ENCODE results near the gene CENPO. TPM values are rescaled to one million over a fixed set of nuclear protein-coding genes. Genes with fewer than 3 reads are reported as not detected.

Gene CENPO
- total and polyA plus RNA-seq, 7 experiments from 2014 or later, result 1.8 to 36.6 (median 5.8) TPM

- ATAC-seq (no peak), DNase-seq (no peak)
- Histone ChIP-seq H3K27me3 (ENCODE audit: control insufficient read depth in 2 of 2, insufficient read depth in 2 of 2, low read length in 2 of 2) (no peaks in the 10 kb centered on the region), H3K36me3 (ENCODE audit: control insufficient read depth in 2 of 3, insufficient read depth in 3 of 3, low read length in 3 of 3) (no peaks in the 10 kb centered on the region), H3K9me3 (ENCODE audit: control insufficient read depth in 2 of 3, low read length in 3 of 3) (no peaks in the 10 kb centered on the region), H3K27ac (ENCODE audit: low read depth, low read length) (no peak overlapping the region), H3K4me3 (ENCODE audit: low read length) (no peak overlapping the region), H3K4me1 (ENCODE audit: control insufficient read depth in 2 of 2, insufficient read depth in 2 of 2, low read length in 2 of 2) (no peaks in the 10 kb centered on the region)
- H3K4me3 Mint-ChIP-seq, result no peak overlapping the region
- H3K4me1 Mint-ChIP-seq, result peaks cover 0 to 7% (median 0%) of the 10 kb centered on the region in 7 donors
- peaks cover 0 to 10% (median 2%) of the 10 kb centered on the region in 5 donors for H3K36me3 Mint-ChIP-seq
- peaks cover 0 to 1% (median 0%) of the 10 kb centered on the region in 11 donors for H3K9me3 Mint-ChIP-seq
- CTCF ChIA-PET, result no interaction called here
- intact Hi-C loops (cut with micrococcal nuclease), result no loop called here
- H3K27me3 Mint-ChIP-seq, result no peaks in the 10 kb centered on the region
- POLR2A ChIA-PET, result interaction anchor here (0.6 kb wide), 1 partner anchor 1375 kb away, joined by 6 read pairs; no protein-coding TSS in a partner anchor
- H3K27ac Mint-ChIP-seq, result no peak overlapping the region
Measured at GRCh38 chr2:24859968-24860600, 66.9 kb downstream of the CENPO start.

GRCh38 chr2:24860631-24861030 is 67.4 kb downstream of the CENPO start:
- Histone ChIP-seq H3K9me3 (ENCODE audit: control insufficient read depth in 2 of 3, low read length in 3 of 3) (no peaks in the 10 kb centered on the region), H3K4me1 (ENCODE audit: control insufficient read depth in 2 of 2, insufficient read depth in 2 of 2, low read length in 2 of 2) (no peaks in the 10 kb centered on the region), H3K27me3 (ENCODE audit: control insufficient read depth in 2 of 2, insufficient read depth in 2 of 2, low read length in 2 of 2) (no peaks in the 10 kb centered on the region), H3K27ac (ENCODE audit: low read depth, low read length) (no peak overlapping the region), H3K4me3 (ENCODE audit: low read length) (no peak overlapping the region), H3K36me3 (ENCODE audit: control insufficient read depth in 2 of 3, insufficient read depth in 3 of 3, low read length in 3 of 3) (no peaks in the 10 kb centered on the region)
- Mint-ChIP-seq H3K27me3 (no peaks in the 10 kb centered on the region), H3K9me3 (peaks cover 0 to 1% (median 0%) of the 10 kb centered on the region in 11 donors), H3K4me3 (no peak overlapping the region), H3K4me1 (peaks cover 0 to 7% (median 0%) of the 10 kb centered on the region in 7 donors), H3K27ac (no peak overlapping the region), H3K36me3 (peaks cover 0 to 7% (median 0%) of the 10 kb centered on the region in 5 donors)
- CTCF ChIA-PET, result no interaction called here
- ATAC-seq (no peak), DNase-seq (no peak)
- POLR2A ChIA-PET, result no interaction called here
- intact Hi-C loops (cut with micrococcal nuclease), result no loop called here

DNA sequence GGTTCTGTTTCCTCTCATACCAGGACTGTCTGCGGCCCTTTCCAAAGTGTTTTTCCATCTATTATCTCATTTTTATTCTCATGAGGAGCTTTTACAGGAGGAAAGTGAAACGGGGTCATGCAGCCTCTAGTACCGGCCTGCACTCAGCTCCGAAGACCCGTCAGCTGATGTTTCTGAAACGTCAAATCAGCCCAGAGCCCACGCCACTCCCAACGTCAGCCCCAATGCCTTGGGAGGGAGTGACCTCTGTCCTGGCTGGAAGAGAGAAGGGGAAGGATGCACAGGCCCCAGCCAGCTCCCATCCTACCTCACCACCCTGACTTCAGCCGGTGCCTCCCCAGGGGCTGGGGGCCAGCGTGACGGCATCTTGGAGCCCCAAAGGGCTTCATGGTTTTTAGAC is 68.3 kb downstream of the CENPO start:
- no peaks in the 10 kb centered on the region for H3K9me3 ChIP-seq (ENCODE audit: control insufficient read depth in 2 of 3, low read length in 3 of 3)
- peaks cover 0 to 7% (median 0%) of the 10 kb centered on the region in 5 donors for H3K36me3 Mint-ChIP-seq
- no peaks in the 10 kb centered on the region for H3K27me3 Mint-ChIP-seq
- ChIA-PET CTCF (no interaction called here), POLR2A (no interaction called here)
- H3K27ac Mint-ChIP-seq, result no peak overlapping the region
- no peaks in the 10 kb centered on the region for H3K4me1 ChIP-seq (ENCODE audit: control insufficient read depth in 2 of 2, insufficient read depth in 2 of 2, low read length in 2 of 2)
- H3K4me1 Mint-ChIP-seq, result peaks cover 0 to 7% (median 0%) of the 10 kb centered on the region in 7 donors
- intact Hi-C loops (cut with micrococcal nuclease), result no loop called here
- H3K4me3 ChIP-seq (ENCODE audit: low read length), result no peak overlapping the region
- H3K4me3 Mint-ChIP-seq, result no peak overlapping the region
- H3K27me3 ChIP-seq (ENCODE audit: control insufficient read depth in 2 of 2, insufficient read depth in 2 of 2, low read length in 2 of 2), result no peaks in the 10 kb centered on the region
- H3K9me3 Mint-ChIP-seq, result peaks cover 0 to 1% (median 0%) of the 10 kb centered on the region in 11 donors
- H3K27ac ChIP-seq (ENCODE audit: low read depth, low read length), result no peak overlapping the region
- no peaks in the 10 kb centered on the region for H3K36me3 ChIP-seq (ENCODE audit: control insufficient read depth in 2 of 3, insufficient read depth in 3 of 3, low read length in 3 of 3)
- DNase-seq (no peak), ATAC-seq (no peak)

- H3K9me3 Mint-ChIP-seq, result peaks cover 0 to 5% (median 0%) of the 10 kb centered on the region in 11 donors
- ChIA-PET CTCF (no interaction called here), POLR2A (no interaction called here)
- no peak for DNase-seq
- H3K9me3 ChIP-seq (ENCODE audit: control insufficient read depth in 2 of 3, low read length in 3 of 3), result no peaks in the 10 kb centered on the region
- H3K4me3 ChIP-seq (ENCODE audit: low read length), result no peak overlapping the region
- H3K4me3 Mint-ChIP-seq, result no peak overlapping the region
- peaks cover 0 to 3% (median 0%) of the 10 kb centered on the region in 7 donors for H3K4me1 Mint-ChIP-seq
- H3K27ac ChIP-seq (ENCODE audit: low read depth, low read length), result no peak overlapping the region
- H3K27me3 ChIP-seq (ENCODE audit: control insufficient read depth in 2 of 2, insufficient read depth in 2 of 2, low read length in 2 of 2), result no peaks in the 10 kb centered on the region
- intact Hi-C loops (cut with micrococcal nuclease), result no loop called here
- no peaks in the 10 kb centered on the region for H3K36me3 ChIP-seq (ENCODE audit: control insufficient read depth in 2 of 3, insufficient read depth in 3 of 3, low read length in 3 of 3)
- peaks cover 4 to 12% (median 5%) of the 10 kb centered on the region in 5 donors for H3K36me3 Mint-ChIP-seq
- H3K27ac Mint-ChIP-seq, result no peak overlapping the region
- no peak for ATAC-seq
- H3K27me3 Mint-ChIP-seq, result no peaks in the 10 kb centered on the region
- H3K4me1 ChIP-seq (ENCODE audit: control insufficient read depth in 2 of 2, insufficient read depth in 2 of 2, low read length in 2 of 2), result no peaks in the 10 kb centered on the region
Measured at GRCh38 chr2:24863641-24864040, 70.4 kb downstream of the CENPO start.

GRCh38 chr2:24866946-24867345 is 73.7 kb downstream of the CENPO start:
- Histone ChIP-seq H3K4me3 (ENCODE audit: low read length) (no peak overlapping the region), H3K27ac (ENCODE audit: low read depth, low read length) (no peak overlapping the region), H3K27me3 (ENCODE audit: control insufficient read depth in 2 of 2, insufficient read depth in 2 of 2, low read length in 2 of 2) (no peaks in the 10 kb centered on the region), H3K36me3 (ENCODE audit: control insufficient read depth in 2 of 3, insufficient read depth in 3 of 3, low read length in 3 of 3) (no peaks in the 10 kb centered on the region), H3K9me3 (ENCODE audit: control insufficient read depth in 2 of 3, low read length in 3 of 3) (no peaks in the 10 kb centered on the region), H3K4me1 (ENCODE audit: control insufficient read depth in 2 of 2, insufficient read depth in 2 of 2, low read length in 2 of 2) (no peaks in the 10 kb centered on the region)
- CTCF ChIA-PET, result no interaction called here
- Mint-ChIP-seq H3K27me3 (no peaks in the 10 kb centered on the region), H3K9me3 (peaks cover 0 to 5% (median 0%) of the 10 kb centered on the region in 11 donors), H3K27ac (no peak overlapping the region), H3K4me3 (no peak overlapping the region), H3K36me3 (peaks cover 0 to 12% (median 9%) of the 10 kb centered on the region in 5 donors), H3K4me1 (peaks cover 0 to 3% (median 0%) of the 10 kb centered on the region in 7 donors)
- POLR2A ChIA-PET, result no interaction called here
- intact Hi-C loops (cut with micrococcal nuclease), result no loop called here
- ATAC-seq, result no peak
- DNase-seq, result no peak

DNA sequence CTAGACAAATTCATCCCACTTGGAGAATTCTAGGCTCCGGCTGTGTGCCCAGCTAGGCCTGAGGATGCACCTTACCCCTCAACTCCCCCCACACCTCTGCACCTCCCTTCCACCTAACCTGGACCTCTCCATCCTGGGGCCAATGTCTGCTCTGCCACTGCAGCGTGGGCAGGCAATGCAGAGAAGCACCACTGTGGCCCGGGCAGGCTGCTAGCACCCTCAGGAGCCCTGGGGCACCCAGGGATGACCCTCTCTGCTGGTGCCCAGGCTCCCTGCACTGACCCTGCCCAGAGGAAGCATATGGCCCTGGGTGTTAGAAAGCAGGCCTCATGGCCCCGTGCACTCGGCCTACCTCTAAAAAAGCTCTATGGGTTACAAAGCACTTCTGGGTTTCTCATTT is 77.2 kb downstream of the CENPO start:
- no peak overlapping the region for H3K27ac Mint-ChIP-seq

More for the DNA sequence above, 77.2 kb downstream of the CENPO start:
- peaks cover 0 to 3% (median 0%) of the 10 kb centered on the region in 7 donors for H3K4me1 Mint-ChIP-seq
- no peak overlapping the region for H3K4me3 Mint-ChIP-seq
- Histone ChIP-seq H3K27ac (ENCODE audit: low read depth, low read length) (no peak overlapping the region), H3K4me3 (ENCODE audit: low read length) (no peak overlapping the region), H3K4me1 (ENCODE audit: control insufficient read depth in 2 of 2, insufficient read depth in 2 of 2, low read length in 2 of 2) (no peaks in the 10 kb centered on the region), H3K27me3 (ENCODE audit: control insufficient read depth in 2 of 2, insufficient read depth in 2 of 2, low read length in 2 of 2) (no peaks in the 10 kb centered on the region), H3K36me3 (ENCODE audit: control insufficient read depth in 2 of 3, insufficient read depth in 3 of 3, low read length in 3 of 3) (no peaks in the 10 kb centered on the region), H3K9me3 (ENCODE audit: control insufficient read depth in 2 of 3, low read length in 3 of 3) (no peaks in the 10 kb centered on the region)
- ChIA-PET CTCF (no interaction called here), POLR2A (no interaction called here)
- intact Hi-C loops (cut with micrococcal nuclease), result no loop called here
- H3K36me3 Mint-ChIP-seq, result peaks cover 0 to 14% (median 9%) of the 10 kb centered on the region in 5 donors
- H3K9me3 Mint-ChIP-seq, result peaks cover 0 to 5% (median 0%) of the 10 kb centered on the region in 11 donors
- DNase-seq (no peak), ATAC-seq (no peak)
- no peaks in the 10 kb centered on the region for H3K27me3 Mint-ChIP-seq
